Cerebellar nuclear complex (tissue), 1 donor: ENCODE data around the gene ZNF286A.
"Not testable (repeated sequence)": the region's sequence is repeated elsewhere in the genome, so short reads cannot be mapped to it uniquely, and the experiment has no call there.

ENCODE experiments used
- DNase-seq, 2 experiments: peaks; one replicate each; lab custom pipeline; 2025; lab: John Stamatoyannopoulos, UW

The ZNF286A gene

DNA sequence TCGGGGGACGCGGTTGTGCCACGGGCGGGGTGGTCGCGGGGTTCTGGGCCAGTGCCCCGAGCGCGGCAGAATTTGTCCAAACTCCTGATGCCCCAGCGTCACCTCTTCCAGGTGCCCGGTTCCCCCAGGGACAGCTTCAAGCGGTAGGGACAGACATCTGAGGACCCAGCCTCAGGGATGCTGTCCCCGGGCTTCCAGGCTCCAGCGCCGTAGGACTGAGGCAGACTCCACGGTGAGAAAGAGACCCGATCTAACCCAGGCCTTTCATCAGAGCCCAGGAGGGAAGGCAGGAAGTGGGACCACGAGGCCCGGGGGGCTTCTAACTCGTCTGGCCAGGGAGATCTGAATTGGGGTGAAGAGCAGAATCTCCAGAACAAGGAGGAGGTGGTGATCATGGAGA, 385 bp downstream of the ZNF286A start:
- DNase-seq, result not testable (repeated sequence)

DNA sequence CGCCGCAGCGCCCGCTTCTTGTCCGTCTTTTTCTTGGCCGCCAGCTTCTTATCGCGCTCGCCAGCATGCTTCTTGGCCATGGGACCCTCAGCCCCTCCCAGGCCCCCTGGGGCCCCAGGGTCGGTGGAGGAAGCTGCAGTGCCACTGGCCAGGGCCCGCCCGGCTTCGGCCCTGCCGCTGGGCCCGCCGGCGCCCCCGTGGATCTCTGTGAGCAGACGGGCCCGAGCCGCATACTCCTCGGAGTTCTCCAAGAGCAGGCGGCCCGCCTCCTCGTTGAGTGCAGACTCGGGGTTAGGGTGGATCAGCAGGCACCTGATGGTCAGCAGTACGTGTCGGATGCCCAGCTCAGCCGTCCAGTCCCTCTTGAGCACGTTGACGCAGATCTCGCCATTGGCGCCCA, 4.7 kb downstream of the ZNF286A start:
- DNase-seq, result not testable (repeated sequence)

DNA sequence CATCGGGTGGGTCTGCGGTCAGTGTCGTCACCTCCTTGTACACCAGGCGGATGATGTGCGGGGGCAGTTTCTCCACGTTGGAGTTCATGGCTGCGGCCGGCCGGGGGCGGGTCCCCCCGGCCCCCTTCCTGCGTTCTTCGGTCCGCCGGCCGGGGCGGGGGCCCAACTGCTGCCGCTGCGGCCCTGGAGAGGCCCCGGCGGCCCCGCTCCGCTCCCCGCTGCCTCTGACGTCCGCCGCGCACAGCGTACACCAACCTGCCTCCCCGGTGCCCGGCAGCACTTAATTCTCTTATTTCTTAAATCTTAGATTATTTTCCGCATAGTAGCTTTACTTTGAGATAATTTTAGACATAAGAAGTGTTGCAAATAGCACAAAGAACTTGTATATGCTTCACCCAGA, 5.3 kb downstream of the ZNF286A start:
- not testable (repeated sequence) for DNase-seq

DNA sequence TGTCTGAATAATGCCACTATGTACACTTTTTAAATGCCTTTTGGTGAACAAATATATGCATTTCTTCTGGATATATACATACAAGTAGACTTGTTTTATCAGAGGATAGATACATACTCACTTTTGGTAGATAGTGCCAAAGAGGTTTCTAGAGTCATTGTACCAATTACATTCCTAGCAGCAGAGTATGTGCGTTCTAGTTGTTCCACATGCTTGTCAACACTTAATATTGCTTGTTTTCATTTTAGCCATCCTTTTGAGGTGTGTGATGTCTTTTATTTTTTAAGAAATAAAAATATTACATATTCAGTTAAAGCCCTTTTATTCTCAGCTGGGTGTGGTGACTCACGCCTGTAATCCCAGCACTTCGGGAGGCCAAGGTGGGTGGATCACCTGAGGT, 9.3 kb downstream of the ZNF286A start:
- not testable (repeated sequence) for DNase-seq

DNA sequence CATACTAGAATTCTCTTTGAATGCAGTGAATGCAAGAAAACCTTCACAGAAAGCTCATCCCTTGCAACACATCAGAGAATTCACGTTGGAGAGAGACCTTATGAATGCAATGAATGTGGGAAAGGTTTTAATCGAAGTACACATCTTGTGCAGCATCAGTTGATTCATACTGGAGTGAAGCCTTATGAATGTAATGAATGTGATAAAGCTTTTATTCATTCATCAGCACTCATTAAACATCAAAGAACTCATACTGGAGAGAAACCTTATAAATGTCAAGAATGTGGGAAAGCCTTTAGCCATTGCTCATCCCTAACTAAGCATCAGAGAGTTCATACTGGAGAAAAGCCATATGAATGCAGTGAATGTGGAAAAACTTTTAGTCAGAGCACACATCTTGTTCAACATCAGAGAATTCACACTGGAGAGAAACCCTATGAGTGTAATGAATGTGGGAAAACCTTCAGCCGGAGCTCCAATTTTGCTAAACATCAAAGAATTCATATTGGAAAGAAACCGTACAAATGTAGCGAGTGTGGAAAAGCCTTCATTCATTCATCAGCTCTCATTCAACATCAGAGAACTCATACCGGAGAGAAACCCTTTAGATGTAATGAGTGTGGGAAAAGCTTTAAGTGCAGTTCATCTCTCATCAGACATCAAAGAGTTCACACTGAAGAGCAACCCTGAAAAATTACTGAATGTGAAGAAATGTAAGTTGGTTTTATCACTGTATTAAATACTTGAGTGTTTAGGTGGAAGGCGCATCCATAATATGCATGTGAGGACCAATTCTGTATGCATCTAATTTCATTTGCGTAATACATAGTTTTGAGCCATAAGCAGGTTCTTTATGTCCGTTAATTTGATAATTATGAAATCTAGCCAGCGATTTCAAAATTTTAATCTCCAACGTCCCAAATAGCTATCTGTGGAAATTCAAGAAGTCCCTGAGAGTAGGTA, 17.3 kb downstream of the ZNF286A start:
- not testable (repeated sequence) for DNase-seq

DNA sequence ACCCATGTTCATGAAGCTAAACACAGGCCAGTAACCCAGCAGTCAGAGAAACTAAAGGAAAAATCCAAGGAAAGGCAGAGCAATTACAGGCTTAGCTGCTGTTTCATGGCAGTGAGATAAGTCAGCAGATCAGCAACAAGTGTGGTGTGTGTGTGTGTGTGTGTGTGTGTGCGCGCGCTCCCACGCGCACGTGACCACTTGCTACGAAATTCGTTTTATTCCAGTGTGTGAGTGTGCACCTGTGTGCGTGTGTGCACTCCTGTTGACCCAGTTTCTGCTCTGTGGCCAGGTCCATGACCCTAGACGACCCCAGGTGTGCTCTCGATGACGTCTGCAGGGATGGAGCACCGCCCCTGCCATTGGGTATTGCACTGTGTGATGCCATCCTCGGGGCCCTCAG, 31.0 kb downstream of the ZNF286A start:
- not testable (repeated sequence) for DNase-seq

DNA sequence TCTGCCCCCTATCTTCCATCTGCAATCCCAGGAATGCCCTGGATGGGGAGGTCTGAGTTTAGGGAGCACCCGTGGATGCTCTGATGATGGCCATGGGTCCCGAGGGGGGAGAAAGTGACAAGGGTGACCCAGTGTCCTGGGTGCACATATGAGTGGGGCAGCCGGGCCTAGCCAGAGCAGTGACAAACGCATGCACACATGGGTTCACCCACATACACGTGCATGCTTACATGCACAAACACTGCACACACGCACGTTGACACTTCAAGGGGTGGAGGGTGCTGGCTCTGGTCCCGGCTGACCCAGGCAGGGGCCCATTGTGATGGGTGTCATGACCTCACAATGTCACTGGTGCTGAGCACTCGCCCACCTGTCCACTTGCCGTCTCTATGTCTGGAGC, 32.3 kb downstream of the ZNF286A start, which contains the start of gene TBC1D26:
Gene TBC1D26, plus strand, starts transcription at position 384 of the 400 bp plus-strand sequence. CDS start 3,066 bp downstream, outside the sequence.
- DNase-seq, result not testable (repeated sequence)

DNA sequence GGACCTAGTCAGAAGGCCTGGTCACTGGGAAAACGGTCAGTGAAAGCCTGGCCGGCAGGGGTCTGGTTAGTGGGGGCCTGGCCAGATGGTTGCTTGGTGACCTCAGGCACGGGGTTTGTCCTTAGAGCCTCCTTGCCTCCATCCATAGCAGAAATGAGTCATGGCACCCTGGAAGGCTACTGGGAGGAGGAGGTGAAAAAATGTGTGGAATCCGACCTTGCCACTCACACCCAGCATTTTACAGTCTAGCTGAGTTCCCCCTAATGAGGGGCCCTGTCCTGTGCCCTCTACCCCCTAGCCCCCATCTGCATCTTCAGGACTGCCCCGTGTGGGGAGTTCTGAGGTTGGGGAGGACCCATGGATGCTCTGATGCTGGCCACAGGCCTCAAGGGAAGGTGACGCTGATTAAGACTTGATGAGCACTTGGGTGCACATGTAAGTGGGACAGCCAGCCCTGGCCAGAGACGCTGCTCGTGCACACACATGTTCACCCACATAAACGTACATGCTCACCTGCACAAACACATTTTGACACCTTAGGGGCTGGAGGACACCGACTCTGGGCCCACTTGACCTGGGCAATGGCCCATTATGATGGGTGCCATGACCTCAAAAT, 33.7 kb downstream of the ZNF286A start:
- not testable (repeated sequence) for DNase-seq

DNA sequence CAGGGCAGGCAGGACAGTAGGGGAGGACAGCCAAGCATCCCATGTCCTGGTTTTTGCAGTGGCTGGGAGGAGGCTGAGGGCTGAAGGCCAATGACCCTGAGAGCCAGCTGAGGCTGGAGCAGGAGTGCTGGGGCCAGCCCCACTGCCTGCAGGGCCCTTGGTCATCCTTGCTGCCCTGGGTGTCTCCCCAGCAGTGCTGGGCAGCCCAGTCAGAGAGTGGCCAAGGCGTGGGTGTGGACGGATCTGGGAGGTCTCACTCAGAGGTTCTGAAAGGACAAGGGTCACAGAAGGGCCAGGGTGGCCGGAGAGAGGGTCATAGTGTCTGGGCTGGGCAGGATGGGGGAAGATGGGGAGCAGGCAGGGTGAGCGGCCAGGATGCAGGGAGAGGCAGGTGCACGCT, 37.0 kb downstream of the ZNF286A start:
- not testable (repeated sequence) for DNase-seq

DNA sequence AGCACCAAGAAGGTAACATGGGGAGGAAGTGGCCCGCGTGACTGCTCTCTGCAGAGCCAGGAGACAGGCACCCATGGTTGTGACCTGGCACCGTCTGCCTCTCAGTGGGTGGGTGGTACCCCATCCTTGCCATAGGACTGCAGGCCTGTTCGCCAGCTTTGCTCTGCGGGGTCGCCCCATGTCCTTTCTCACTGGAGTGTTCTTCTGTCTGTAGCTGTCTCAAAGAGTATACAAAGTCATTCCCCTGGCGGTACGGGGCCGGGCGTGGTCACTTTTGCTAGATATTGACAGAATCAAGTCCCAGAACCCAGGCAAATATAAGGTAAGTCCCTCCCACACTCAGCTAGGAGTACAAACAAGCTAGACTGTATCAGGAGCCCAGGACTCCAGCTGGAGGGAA, 38.5 kb downstream of the ZNF286A start:
- no peak for DNase-seq

DNA sequence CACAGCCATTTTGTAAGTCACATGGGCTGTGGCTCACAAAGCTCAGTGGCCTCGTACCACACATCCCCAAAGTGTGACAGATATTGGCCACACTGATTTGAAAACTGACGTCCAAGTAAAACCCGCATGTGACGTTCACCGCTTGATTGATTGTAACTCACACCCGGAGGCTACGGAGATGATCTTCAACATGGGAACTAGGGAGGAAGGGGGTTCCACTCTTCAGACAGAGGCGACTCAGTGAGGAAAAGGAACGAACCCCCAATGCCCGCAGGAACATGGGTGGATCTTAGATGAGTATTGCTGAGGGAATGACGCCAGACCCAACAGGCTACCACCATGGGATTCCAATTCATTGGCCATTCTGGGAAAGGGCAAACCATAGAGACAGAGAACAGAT, 39.7 kb downstream of the ZNF286A start:
- DNase-seq, result not testable (repeated sequence)

DNA sequence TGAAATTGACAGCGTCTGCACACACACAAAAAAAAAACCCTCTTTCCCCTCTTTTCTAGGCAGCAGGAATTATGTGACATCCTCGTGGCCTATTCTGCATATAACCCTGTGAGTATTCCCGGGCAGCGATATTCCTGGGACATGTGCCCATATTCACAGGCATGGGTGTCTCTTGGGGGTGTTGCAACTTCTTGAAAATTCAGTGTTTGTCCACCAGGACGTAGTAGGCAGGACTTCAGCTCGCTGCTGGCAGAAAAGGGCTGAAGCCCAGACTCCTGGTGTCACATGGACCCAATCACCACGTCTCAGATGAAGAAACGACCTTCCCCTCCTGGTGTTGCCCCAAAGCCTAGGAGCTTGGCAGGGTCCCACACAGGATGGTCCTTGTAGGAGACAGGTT, 40.5 kb downstream of the ZNF286A start:
- DNase-seq, result not testable (repeated sequence)

DNA sequence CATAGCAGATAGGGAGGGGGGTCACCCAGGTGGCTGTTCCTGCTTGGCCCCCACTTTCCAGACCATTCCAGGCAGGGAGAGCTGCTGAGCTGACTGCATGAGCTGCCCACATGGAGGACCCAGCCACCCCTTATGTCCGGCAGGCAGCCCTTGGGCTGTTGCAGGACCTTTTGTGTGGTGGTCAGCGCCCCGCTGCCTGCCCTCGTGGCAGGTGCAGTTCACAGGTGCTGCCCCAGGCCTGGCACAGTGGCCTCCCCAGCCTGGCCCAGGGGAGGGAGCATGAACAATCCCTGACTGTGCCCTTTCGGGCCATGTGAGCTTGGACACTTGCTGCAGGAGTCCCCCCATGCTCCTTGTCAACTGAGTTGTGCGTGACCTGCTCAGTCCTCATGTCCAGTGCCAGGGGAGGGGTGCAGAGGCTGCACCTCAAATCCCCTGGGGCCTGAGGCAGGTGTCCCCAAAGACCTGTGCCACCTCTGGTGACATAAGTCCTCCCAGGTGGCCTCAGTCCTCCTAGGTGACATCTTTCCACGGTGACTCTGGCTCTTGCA, 41.1 kb downstream of the ZNF286A start:
- no peak for DNase-seq

DNA sequence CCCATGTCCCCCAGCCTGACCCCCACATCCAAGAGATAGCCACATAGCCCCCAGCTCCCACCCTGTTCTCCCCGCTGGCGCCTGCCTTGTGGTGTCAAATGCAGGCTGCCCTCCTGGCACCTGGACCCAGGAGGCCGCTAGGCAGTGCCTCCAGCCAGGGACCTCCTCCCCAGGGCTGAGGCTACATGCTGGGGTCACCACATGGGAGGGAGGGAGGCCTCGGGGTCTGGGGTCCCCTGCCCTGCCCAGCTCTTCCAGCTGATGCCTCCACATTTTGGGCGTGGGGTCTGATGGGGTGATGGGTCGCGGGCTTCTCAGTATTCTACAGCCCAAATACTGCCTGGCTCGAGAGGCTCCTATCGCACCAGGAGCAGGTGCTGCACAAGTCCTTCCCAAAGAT, 42.1 kb downstream of the ZNF286A start:
- DNase-seq, result no peak

DNA sequence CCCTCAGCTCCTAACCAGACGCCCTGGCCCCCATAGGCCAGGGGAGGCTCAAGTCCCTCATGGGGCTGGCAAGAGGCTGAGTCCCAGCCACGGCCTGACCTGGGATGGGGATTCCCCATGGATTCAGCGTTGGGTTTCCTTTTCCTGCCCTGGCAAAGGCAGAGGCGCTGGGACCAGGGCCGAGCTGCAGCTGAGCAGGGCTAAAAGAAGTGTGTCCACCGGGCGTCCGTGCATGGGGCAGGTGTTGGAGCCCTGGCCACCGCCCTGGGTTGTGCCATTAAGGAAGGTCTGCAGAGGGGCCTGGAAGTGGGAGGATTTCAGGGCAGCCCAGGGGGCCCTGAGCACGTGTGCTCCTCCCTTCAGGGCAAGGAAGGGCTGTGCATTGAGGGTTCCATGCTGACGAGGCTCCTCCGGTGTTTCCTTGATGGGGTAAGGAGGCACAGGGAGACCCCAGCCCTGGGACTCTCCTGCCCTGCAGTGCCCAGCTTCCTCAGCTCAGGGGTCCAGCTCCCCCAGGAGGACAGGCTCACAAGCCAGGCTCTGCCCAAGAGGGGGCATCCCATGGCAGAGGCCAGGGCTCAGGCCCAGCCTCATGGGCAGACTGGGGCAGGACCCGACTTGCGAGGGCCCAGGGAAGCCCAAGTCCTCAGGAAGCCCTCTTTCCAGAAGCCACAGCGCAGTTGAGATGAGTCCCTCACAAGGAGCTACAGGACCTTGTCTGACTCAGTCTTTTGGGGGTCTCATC, 42.7 kb downstream of the ZNF286A start:
- no peak for DNase-seq

DNA sequence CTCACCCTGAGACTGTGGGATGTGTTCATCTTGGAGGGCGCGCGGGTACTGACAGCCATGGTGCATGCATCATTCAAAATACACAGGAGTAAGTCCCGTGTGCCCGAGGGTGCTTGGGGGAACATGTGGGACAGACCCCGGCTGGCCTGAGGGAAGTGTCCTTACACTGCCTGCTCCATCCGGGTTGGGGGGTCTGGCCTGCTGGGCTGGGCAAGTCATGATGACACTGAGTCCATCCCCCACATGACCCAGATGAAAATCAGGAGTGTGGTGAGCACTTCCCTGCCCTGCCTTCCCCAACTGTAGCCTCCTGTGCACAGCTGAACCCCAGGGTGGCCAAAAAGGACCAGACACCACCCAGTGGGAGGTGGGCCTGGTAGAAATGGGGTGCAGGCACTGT, 43.4 kb downstream of the ZNF286A start:
- DNase-seq, result no peak

DNA sequence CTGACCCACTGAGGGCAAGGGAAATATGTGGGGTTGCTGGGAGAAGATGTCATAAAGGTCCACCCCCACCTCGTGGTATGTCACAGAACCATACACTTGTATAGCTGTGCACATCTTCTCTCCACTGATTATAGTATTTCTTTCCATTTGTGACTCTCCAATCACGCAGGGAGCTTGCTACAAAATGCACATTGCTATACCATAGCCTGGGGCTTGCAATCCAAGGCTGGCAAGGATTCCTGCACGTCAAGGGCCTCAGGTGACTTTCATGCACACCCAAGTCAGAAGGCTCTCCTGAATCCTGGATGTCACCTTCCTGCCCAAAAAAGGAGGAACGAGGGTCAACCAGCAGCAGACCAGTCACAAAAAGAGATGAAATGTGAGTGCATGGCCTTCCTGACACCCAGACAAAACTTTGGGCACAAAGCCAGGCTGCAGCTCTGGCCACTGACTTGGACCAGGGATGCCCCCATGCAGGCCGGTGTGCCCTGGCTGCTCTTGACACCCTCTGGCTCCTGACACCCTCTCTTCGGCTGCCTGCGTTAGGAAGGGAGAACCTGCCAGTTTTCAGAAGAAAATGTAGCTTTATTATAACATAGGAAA, 44.6 kb downstream of the ZNF286A start:
- no peak for DNase-seq

DNA sequence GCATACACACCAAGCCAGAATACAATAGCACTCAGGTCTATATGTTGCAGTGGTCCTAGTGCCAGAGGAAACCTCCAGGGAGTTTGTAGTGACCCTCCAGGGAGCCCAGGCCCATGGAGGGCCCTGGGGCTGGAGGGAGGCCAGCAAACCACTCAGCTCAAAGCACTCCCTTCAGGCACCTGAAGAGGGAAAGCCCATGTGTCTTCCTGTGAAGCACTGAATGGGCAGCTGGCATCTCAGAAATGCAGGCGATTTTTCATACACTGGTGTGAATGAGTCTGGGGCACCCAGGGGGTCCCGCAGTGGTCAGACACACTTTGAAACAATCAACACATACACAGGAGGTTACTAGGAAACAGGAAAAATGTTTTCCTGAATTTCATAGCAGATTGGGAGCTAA, 45.3 kb downstream of the ZNF286A start:
- DNase-seq, result no peak

DNA sequence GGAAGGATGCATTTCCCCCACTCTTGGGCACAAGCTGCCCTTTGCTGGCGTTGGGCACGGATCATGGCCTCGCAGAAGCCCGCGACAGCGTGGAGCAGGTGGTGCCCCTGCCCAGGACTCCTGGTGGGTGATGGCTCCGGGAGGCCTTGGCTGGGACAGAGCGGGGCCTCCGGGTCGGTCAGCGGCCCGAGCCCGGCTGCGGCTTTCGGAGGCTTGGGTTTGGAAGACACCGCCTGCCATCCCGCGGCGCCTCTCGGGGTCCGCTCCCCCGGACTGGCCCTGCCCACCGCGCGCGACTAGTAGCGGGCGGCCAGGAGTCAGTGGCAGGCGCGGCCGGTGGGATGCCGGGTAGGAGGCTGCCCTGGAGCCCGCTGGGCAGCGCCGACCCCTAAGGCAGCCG, 49.9 kb downstream of the ZNF286A start:
- DNase-seq, result not testable (repeated sequence)

DNA sequence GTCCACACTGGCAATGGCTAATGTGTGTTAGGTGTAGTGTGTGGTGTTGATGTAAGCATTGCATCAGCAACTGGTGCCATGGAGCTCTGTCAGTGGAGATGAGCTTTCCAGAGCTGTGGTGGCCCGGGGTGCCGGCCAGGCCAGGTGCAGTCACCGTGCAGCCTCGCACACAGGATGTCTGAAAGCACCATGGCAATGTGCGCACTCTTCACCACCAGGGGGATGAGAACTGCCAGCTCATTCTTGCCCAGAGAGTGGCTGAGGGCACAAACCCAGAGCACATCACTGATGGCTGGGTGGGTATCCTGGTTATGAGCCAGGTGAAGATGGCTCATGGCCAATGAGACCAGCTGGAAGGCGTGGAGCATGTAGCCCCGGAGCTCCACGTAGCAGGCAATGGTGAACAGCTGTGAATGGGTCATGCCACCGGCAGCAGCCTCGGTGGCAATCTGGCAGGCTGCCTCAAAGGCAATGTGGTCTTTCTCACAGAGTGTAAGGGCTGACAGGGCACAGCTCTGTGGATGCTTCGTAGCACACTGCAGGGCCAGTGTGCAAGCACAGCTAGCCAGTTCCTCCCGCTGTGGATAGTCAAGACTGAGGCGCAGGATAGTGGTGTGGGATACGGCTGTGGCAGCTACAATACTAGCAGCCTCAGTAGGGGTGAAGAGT, 69.4 kb downstream of the ZNF286A start:
- not testable (repeated sequence) for DNase-seq
